Stomach (tissue), 9 donors: ENCODE results near the gene CAMK1G. TPM values are rescaled to one million over a fixed set of nuclear protein-coding genes. Genes with fewer than 3 reads are reported as not detected.

Experiments
- DNase-seq, 2 donors: peaks; one replicate each; pipeline versions ENCODE4 v3.0.0 to v3.0.0-alpha.2; 2013 to 2019
- H3K27ac ChIP-seq, 5 donors: fragments of 200-600 bp in 4 of 5; sonication (generic) in 4 of 5; one replicate each; pipeline ENCODE4 v1.5.1; 2013 to 2019; ENCODE audit warnings: mild to moderate bottlenecking in 1 of 5, moderate library complexity in 1 of 5
- H3K27me3 ChIP-seq, 3 donors: fragments of 200-600 bp; sonication (generic); one replicate each; pipeline ENCODE4 v1.5.1; 2017 to 2019; ENCODE audit warnings: mixed run types in 1 of 3
- H3K36me3 ChIP-seq, 4 donors: fragments of 200-600 bp; sonication (generic); 1 replicate in 3 of 4; 2 replicates in 1 of 4; pipeline ENCODE4 v1.5.1; 2016 to 2019
- H3K4me1 ChIP-seq, 4 donors: fragments of 200-600 bp; sonication (generic); one replicate each; pipeline ENCODE4 v1.5.1; 2016 to 2019
- H3K4me3 ChIP-seq, 4 donors: fragments of 200-600 bp; sonication (generic) in 3 of 4; one replicate each; pipeline ENCODE4 v1.5.1; 2016 to 2019; ENCODE audit warnings: mild to moderate bottlenecking in 1 of 4
- H3K9me3 ChIP-seq, 4 donors: fragments of 200-600 bp; sonication (generic); one replicate each; pipeline ENCODE4 v1.5.1; 2016 to 2019
- CTCF ChIP-seq, 7 experiments: fragments of 450-650 bp in 4 of 7; fragments of 200-600 bp in 3 of 7; sonication (generic) in 3 of 7; IDR thresholded peaks; one replicate each; pipeline ENCODE4 v1.5.1; 2016 to 2019; ENCODE audit warnings: antibody characterized with exemption in 7 of 7, control low read depth in 2 of 7, mild to moderate bottlenecking in 1 of 7
- EP300 ChIP-seq: sonication (generic); formaldehyde crosslinking; IDR thresholded peaks from one replicate; pipeline ENCODE4 v1.6.1; 2017; ENCODE audit warnings: antibody characterized with exemption
- POLR2A ChIP-seq, 4 donors: fragments of 450-650 bp; IDR thresholded peaks; one replicate each; pipeline ENCODE4 v1.6.1; 2016; ENCODE audit warnings: antibody characterized with exemption in 4 of 4, control low read depth in 2 of 4, mild to moderate bottlenecking in 1 of 4, moderate library complexity in 1 of 4
- POLR2AphosphoS5 ChIP-seq, 3 donors: sonication (generic); formaldehyde crosslinking; IDR thresholded peaks; one replicate each; pipeline ENCODE4 v1.6.1; 2016; ENCODE audit warnings: antibody characterized with exemption in 3 of 3
- WGBS, 5 donors: extraction: QIAGEN DNeasy Blood & Tissue Kit in 3 of 5; methylation state at CpG; one replicate each; pipeline versions ENCODE4 v1.1.5 to v1.1.7; 2013 to 2018; 5-methylcytosine and 5-hydroxymethylcytosine counted together
- intact Hi-C: fragments of 100-400 bp; cut with DNase I; formaldehyde crosslinking; loops from one replicate; pipeline ENCODE4 v1.15.1; 2023; ENCODE audit warnings: low total_unique reads
- polyA plus RNA-seq, 3 donors: library from polyadenylated mRNA; stranded (reverse); fragments of 200-250 nt; gene quantifications; one replicate each; pipeline ENCODE4 v1.2.3, GENCODE V29; 2013
- total RNA-seq, 5 donors: library from RNA; depleted of rRNA; stranded (reverse); fragments of >200 nt; gene quantifications; one replicate each; pipeline versions ENCODE4 v1.1.0 to v1.2.3, GENCODE V29; 2014 to 2016
- donor health status: healthy with polysubstance abuse.
- donor health status: Bipolar disorder and iron deficiency.
- donor health status: healthy.

The CAMK1G gene
- total and polyA plus RNA-seq, 8 donors, result 0.03 to 1.5 TPM; not detected in 6

GRCh38 chr1:209661071-209661470 is 77.6 kb downstream of the CAMK1G start:
- no peak for DNase-seq
- Histone ChIP-seq H3K36me3 (no peaks in the 10 kb centered on the region), H3K9me3 (no peaks in the 10 kb centered on the region), H3K27me3 (no peaks in the 10 kb centered on the region), H3K4me1 (peaks cover 2 to 26% (median 12%) of the 10 kb centered on the region in 4 donors), H3K27ac (no peak overlapping the region), H3K4me3 (no peak overlapping the region)
- no peak for TF ChIP-seq POLR2AphosphoS5 (IDR thresholded peaks at IDR 0.05)
- TF ChIP-seq CTCF (IDR thresholded peaks at IDR 0.05), result no peak
- no peak for TF ChIP-seq POLR2A (IDR thresholded peaks at IDR 0.05)
- intact Hi-C loops, result no loop called here
- WGBS, 5 donors, result 65 to 74% (median 69%) methylated on average over 1 of the region's 1 CpG

GRCh38 chr1:209662879-209663327 is 79.4 kb downstream of the CAMK1G start:
- Histone ChIP-seq H3K36me3 (no peaks in the 10 kb centered on the region), H3K4me3 (no peak overlapping the region), H3K27me3 (no peaks in the 10 kb centered on the region), H3K9me3 (no peaks in the 10 kb centered on the region), H3K27ac (peak overlapping the region in 1 of 5 donors; percentile 11), H3K4me1 (peaks cover 0 to 19% (median 12%) of the 10 kb centered on the region in 4 donors)
- no peak for TF ChIP-seq POLR2A (IDR thresholded peaks at IDR 0.05)
- TF ChIP-seq EP300, result no peak
- TF ChIP-seq CTCF (IDR thresholded peaks at IDR 0.05), result no peak
- TF ChIP-seq POLR2AphosphoS5 (IDR thresholded peaks at IDR 0.05), result no peak
- no peak for DNase-seq
- intact Hi-C loops, result no loop called here
- 31 to 63% (median 54%) methylated on average over 3 of the region's 3 CpGs for WGBS, 5 donors

Other genes starting within 250 kb of the CAMK1G start
- gene LAMB3, start 68.7 kb downstream of the CAMK1G start, total RNA-seq, result 100 to 1,000 TPM in 1 of 5 donors, 10 to 100 TPM in 4; 14.0 to 105 (median 63.4) TPM
- gene LAMB3, start 68.7 kb downstream of the CAMK1G start, polyA plus RNA-seq, result 10 to 100 TPM; 12.8 to 46.8 (median 29.9) TPM
- gene G0S2, start 91.7 kb downstream of the CAMK1G start, total RNA-seq, result 10 to 100 TPM in 4 of 5 donors, not detected in 1; 11.0 to 75.2 (median 45.0) TPM
- 100 to 1,000 TPM in 1 of 3 donors, 10 to 100 TPM in 2; 48.7 to 227 (median 65.5) TPM for gene G0S2, start 91.7 kb downstream of the CAMK1G start, polyA plus RNA-seq
- gene HSD11B1, start 121.1 kb downstream of the CAMK1G start, total RNA-seq, result 1 to 10 TPM in 3 of 5 donors, not detected in 2; 2.0 to 2.9 (median 2.3) TPM
- 10 to 100 TPM in 1 of 3 donors, 1 to 10 TPM in 2; 1.5 to 14.0 (median 4.7) TPM for gene HSD11B1, start 121.1 kb downstream of the CAMK1G start, polyA plus RNA-seq
- gene TRAF3IP3, start 172.3 kb downstream of the CAMK1G start, total RNA-seq, result 1 to 10 TPM in 4 of 5 donors, not detected in 1; 2.2 to 9.6 (median 3.4) TPM
- 1 to 10 TPM; 2.2 to 6.7 (median 2.6) TPM for gene TRAF3IP3, start 172.3 kb downstream of the CAMK1G start, polyA plus RNA-seq
- gene C1orf74, start 200.8 kb downstream of the CAMK1G start, total RNA-seq, result 1 to 10 TPM in 2 of 5 donors, under 1 TPM in 2, not detected in 1; 0.72 to 3.6 (median 2.0) TPM
- gene C1orf74, start 200.8 kb downstream of the CAMK1G start, polyA plus RNA-seq, result 1 to 10 TPM; 1.3 to 1.8 (median 1.5) TPM
- gene IRF6, start 222.4 kb downstream of the CAMK1G start, total RNA-seq, result 10 to 100 TPM; 11.6 to 64.8 (median 33.5) TPM
- gene IRF6, start 222.4 kb downstream of the CAMK1G start, polyA plus RNA-seq, result 10 to 100 TPM; 19.5 to 27.8 (median 25.2) TPM
- gene UTP25, start 244.3 kb downstream of the CAMK1G start, total RNA-seq, result 10 to 100 TPM in 1 of 5 donors, 1 to 10 TPM in 4; 1.4 to 10.6 (median 3.1) TPM
- 1 to 10 TPM; 1.1 to 2.1 (median 1.9) TPM for gene UTP25, start 244.3 kb downstream of the CAMK1G start, polyA plus RNA-seq